ENCODE measurements around the gene MYO7A.

Gene MYO7A

GRCh38 chr11:77213589-77214428, 85.8 kb downstream of the MYO7A start:
- no peak for DNase-seq (ENCODE audit: low read depth)

GRCh38 chr11:77214557-77214956, 86.5 kb downstream of the MYO7A start:
- no peak for DNase-seq (ENCODE audit: low read depth)

DNA sequence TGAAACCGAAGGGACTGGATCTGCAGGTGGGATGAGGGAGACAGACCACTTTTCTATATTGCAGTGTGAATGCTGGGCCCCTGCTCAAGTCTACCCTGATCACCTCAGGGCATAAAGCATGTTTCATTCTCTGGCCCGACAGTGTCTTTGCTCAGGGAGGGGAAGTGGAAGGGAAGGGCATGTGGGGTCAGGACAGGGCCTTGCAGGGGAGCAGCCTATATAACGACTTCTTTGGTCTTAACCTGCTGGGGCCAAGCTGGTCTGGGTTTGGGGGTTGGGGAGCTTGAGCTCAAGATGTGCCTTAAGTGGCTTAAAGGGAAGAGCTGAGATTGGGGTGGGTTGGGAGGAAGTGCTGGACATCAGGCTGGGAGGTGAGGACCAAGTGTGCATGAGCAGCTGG, 87.1 kb downstream of the MYO7A start:
- no peak for DNase-seq (ENCODE audit: low read depth)

GRCh38 chr11:77217156-77217555, 89.1 kb downstream of the MYO7A start:
- no peak for DNase-seq (ENCODE audit: low read depth)

DNA sequence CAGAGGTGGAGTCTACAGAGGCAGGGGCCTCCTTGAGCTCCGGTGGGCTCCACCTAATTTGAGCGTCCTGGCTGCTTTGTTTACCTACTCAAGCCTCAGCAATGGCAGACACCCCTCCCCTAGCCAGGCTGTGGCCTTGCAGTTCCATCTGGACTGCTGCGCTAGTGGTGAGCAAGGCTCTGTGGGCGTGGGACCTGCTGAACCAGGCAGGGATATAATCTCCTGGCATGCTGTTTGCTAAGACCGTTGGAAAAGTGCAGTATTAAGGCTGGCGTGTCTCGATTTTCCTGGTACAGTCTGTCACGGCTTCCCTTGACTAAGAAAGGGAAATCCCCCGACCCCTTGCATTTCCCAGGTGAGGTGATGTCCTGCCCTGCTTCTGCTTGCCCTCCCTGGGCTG, 95.8 kb downstream of the MYO7A start:
- no peak for DNase-seq (ENCODE audit: low read depth)

DNA sequence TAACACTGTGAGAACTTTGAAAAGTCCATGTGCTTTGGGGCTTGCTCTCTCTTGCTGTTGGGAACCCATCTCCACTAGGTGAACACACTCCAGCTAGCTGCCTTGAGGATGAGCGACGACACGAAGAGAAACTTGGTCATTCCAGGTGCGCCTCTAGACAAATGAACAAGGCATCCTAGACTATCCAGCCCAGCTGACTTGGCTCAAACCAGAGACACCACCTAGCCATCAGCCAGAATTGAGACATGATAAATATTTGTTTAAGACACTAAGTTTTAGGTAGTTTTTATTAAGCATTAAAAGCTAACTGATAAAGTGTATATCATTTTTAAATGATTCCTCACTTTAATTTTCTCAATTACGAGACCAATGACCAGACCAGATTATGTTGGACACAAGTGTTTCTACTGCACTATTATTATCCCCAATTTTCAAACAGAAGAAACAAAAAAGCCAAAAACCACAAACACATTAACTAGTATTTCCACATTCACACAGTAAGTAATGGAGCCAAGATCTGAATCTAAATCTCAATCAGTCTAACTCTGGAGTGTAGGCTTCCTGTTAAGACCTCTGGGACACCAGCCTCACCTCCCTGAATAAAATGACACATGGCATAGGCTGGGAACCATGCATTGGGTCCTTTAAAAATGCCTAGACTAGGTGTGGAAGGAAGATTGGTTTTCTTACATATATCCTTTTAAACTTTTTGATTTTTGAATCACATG, 103.0 kb downstream of the MYO7A start:
- no peak for DNase-seq (ENCODE audit: low read depth)

GRCh38 chr11:77231800-77232199, 103.8 kb downstream of the MYO7A start:
- no peak for DNase-seq (ENCODE audit: low read depth)

DNA sequence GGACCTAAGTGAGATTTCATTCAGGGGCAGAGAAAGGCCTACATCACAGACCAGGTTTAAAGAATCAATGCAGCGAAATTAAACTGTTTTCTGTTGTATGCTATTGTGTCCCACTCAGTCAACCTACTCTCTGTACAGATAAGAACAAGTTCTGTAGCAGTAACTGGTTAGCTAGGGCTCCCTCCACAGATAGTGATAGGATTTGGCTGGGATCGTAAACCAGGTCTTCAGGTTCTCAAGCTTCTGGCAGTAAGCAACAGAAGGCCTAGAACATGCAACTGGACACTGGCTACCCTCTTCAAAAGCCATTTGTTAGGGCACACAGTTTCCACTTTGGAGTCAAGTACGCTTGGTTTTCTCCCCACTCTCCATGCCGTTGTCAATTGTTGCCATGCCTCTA, 104.2 kb downstream of the MYO7A start:
- no peak for DNase-seq (ENCODE audit: low read depth)

DNA sequence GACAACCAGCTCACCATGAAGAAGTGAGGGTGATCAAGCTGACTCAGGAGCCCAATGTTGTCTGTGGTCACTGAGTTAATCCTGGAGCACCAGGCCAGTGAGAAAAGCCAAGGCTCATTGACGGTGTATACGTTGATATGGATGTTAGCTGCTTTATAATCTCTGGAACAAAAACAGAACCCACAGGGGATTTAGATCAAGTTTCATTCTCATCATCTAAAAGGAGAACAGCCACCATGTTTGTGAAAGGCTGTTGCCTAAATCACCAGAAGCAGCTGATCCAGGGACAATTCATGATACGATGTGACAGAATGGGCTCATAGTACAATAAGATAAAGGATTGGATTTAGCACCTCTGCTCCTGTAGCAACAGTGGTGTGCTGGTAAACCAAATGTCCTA, 105.0 kb downstream of the MYO7A start:
- DNase-seq (ENCODE audit: low read depth), result no peak

DNA sequence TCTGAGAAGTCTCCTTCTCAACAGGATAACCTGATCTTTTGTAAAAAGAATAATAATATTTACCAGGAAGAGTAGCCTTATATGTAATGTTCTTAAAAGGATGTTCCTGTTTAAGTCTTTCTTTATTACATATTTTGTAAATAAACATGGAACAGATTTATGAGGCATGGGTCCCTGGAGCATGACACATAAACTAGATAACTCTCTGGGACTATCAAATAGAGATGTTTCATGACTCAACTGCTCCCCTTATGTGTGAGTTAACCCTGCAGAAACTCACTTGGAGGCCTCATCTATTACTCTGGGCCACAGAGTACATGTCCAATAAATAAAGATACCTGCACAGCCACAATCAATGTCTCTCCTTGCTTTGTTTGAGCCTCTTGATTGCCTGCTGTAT, 108.9 kb downstream of the MYO7A start:
- DNase-seq (ENCODE audit: low read depth), result no peak

GRCh38 chr11:77244277-77245027, 116.4 kb downstream of the MYO7A start:
- no peak for DNase-seq (ENCODE audit: low read depth)

DNA sequence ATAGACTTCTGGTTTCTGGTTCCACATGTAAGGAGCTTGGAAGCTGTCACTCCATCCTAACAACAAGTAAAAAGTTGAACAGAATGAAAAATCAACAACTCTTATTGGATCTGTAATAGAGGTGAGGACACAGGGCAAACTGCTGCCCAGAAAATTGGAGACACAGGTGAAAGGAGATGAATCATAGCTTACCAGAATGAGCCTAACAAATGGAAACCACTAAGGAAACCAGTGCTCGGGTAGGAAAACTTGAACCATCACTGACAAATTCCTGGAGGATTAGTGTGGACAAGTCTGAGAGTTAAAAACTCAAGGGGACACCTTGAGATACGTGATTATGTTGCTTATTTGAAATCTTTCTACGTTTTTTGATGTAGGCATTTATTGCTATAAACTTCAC, 121.4 kb downstream of the MYO7A start:
- DNase-seq (ENCODE audit: low read depth), result no peak

DNA sequence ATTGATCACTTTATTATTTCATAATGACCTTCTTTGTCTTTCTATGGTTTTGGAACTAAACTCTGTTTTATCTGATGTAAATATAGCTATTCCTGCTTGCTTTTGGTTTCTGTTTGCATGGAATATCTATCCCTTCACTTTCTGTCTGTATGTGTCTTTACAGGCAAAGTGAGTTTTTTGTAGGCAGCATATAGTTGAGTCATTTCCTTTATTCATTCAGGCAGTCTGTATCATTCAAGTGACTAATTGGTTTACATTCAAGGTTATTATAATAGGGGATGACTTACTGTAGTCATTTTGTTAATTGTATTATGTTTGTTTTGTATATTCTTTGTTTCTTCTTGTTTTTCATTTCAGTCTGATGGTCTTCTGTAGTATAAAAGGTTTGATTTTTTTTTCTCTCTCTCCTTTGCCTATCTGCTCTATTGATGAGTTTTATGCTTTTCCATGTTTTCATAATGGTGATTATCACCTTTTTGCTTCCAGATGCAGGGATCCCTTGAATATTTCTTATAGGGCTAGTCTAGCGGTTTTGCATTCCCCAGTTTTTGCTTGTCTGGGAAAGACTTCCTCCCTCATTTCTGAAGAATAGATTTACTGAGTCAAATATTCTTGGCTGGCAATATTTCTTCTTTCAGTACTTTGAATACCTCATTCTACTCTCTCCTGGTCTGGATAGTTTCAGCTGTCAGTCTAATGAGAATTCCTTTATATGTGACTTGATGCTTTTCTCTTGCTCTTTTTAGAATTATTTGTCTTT, 123.0 kb downstream of the MYO7A start:
- no peak for DNase-seq (ENCODE audit: low read depth)

DNA sequence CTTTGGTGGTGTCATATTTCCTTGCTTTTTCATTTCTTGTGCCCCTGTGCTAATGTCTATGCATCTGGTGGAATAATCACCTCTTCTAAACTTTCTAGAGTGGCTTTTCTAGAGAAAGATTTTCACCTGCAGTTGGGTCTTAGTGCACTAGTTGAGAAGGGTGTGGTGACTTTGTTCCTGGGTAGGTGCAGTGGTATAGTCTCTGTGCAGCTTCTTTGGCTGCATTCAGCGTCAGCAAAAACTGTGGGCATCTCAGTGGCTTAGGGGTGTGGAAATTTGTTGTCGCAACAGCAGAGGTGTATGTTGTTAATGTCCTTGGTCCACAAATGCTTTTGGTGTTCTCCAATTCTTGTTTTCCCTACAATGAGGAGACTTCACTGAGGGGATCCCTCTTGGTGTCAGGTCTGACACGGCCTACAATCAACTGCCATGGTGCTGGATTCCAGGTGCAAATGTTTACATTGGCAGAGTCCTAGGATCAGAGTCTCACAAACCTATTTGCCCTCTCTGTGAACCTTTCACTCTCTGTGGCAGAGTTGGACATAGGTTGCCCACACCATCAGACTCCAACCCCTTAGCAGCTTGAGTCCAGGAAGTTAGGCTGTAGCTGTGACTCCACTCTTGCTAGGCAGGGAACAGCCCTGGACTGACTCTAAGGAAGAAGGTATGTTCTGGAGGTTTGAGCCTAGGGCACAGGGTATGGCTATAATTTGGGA, 124.7 kb downstream of the MYO7A start:
- DNase-seq (ENCODE audit: low read depth), result no peak

GRCh38 chr11:77253690-77254089, 125.6 kb downstream of the MYO7A start:
- no peak for DNase-seq (ENCODE audit: low read depth)

DNA sequence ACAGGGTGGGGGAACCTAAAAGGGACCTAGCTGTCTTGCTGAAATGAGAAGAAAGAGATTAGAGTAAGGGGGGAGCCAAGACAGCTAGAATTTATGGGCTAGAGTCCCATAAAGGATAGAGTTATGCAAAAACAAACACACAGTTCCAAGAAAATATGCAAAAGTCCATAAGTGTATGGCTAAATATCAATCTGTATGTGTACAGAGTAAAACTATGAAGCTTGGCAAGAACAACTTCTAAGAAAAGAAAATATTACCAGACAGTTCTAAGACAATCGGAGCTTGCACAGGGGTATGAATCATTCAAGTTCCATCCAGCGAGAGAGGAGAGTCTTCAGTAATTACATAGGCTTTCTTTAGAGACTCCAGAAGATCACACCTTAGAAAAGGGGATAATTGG, 131.6 kb downstream of the MYO7A start:
- no peak for DNase-seq (ENCODE audit: low read depth)

DNA sequence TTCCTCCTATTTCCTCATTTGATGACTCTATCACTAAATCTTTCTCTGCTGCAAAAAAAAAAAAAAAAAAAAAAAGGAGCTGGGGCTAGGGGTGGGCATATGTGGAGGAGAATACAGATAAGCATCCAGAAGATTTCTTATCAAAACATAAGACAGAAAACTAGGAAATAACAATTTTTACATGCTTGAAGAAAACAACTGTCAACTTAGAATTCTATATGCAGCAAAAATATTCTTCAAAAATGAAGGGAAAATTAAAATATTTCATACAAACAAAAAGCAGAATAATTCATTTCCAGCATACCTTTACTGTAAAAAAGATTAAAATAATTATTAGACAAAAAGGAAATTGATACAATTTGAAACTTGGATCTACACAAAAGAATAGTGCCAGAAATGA, 134.8 kb downstream of the MYO7A start:
- DNase-seq (ENCODE audit: low read depth), result no peak

Measured in stimulated activated CD8-positive, alpha-beta memory T cell treated with anti-CD3 and anti-CD28 coated beads, Interleukin-12 subunit alpha, Interleukin-12 subunit beta, amount 100 ng/mL, for 4 hours (primary cell).